WTC11 (cell line): ENCODE data around the gene KCNQ2. TPM values are rescaled to one million over a fixed set of nuclear protein-coding genes. Genes with fewer than 3 reads are reported as not detected.
A peak's percentile ranks its signal among the peaks of the same experiment; 100 is the strongest.

Experiments
- ATAC-seq: fragments of 200-7000 bp; cut with Tn5 transposase; 2 replicates; pipeline ENCODE4 v1.10.0; 2021; ENCODE audit warnings: mild to moderate bottlenecking, moderate library complexity
- CTCF ChIA-PET: fragments of 300-600 bp; sonication (Branson Sonifier 250); formaldehyde crosslinking; loops from one replicate; lab custom pipeline; 2021; ENCODE audit warnings: antibody characterized with exemption; lab: Charles Lee
- POLR2A ChIA-PET: fragments of 350-600 bp; sonication (Branson Sonifier 250); formaldehyde crosslinking; loops from one replicate; lab custom pipeline; 2021; ENCODE audit warnings: antibody characterized with exemption; lab: Charles Lee
- DNase-seq: peaks from one replicate; pipeline ENCODE4 v3.0.0; 2021; ENCODE audit warnings: low spot score
- H3K27ac Mint-ChIP-seq: 2 replicates; pipeline ENCODE4 v1.8.0; 2021; ENCODE audit warnings: mixed read lengths
- H3K27me3 Mint-ChIP-seq: 2 replicates; pipeline ENCODE4 v1.8.0; 2021; ENCODE audit warnings: low read depth, mild to moderate bottlenecking, moderate library complexity, mixed read lengths
- H3K36me3 Mint-ChIP-seq: 2 replicates; pipeline ENCODE4 v1.8.0; 2021; ENCODE audit warnings: mixed read lengths
- H3K4me1 Mint-ChIP-seq: 2 replicates; pipeline ENCODE4 v1.8.0; 2022; ENCODE audit warnings: mixed read lengths
- H3K4me3 Mint-ChIP-seq: 2 replicates; pipeline ENCODE4 v1.8.0; 2021; ENCODE audit warnings: mild to moderate bottlenecking, moderate library complexity, mixed read lengths
- H3K9me3 Mint-ChIP-seq: 2 replicates; pipeline ENCODE4 v1.8.0; 2021; ENCODE audit warnings: mixed read lengths
- AR ChIP-seq: fragments of 250-450 bp; sonication (Bioruptor Pico); IDR thresholded peaks from 2 replicates; pipeline ENCODE4 v1.9.0; 2021; ENCODE audit warnings: mild to moderate bottlenecking
- ATF2 ChIP-seq: sonication (generic); formaldehyde crosslinking; IDR thresholded peaks from 2 replicates; pipeline ENCODE4 v1.8.1; 2022; ENCODE audit warnings: low read depth, missing genetic modification reagents, borderline replicate concordance
- ATF3 ChIP-seq: sonication (generic); formaldehyde crosslinking; conservative IDR thresholded peaks from 2 replicates; pipeline ENCODE4 v1.8.1; 2022; ENCODE audit warnings: mild to moderate bottlenecking, missing genetic modification reagents
- CBFB ChIP-seq: sonication (generic); formaldehyde crosslinking; IDR thresholded peaks from 2 replicates; pipeline ENCODE4 v1.8.1; 2022; ENCODE audit warnings: mild to moderate bottlenecking, low read depth, missing genetic modification reagents
- FOXK1 ChIP-seq: sonication (generic); formaldehyde crosslinking; IDR thresholded peaks from 2 replicates; pipeline ENCODE4 v1.8.0; 2022; ENCODE audit warnings: mild to moderate bottlenecking, moderate library complexity, missing genetic modification reagents
- FOXP1 ChIP-seq: sonication (generic); formaldehyde crosslinking; IDR thresholded peaks from 2 replicates; pipeline ENCODE4 v1.8.0; 2022; ENCODE audit warnings: missing genetic modification reagents, mild to moderate bottlenecking, moderate library complexity, borderline replicate concordance
- GABPB1 ChIP-seq: sonication (generic); formaldehyde crosslinking; IDR thresholded peaks from 2 replicates; pipeline ENCODE4 v1.8.1; 2023; ENCODE audit warnings: mild to moderate bottlenecking, missing genetic modification reagents
- HMGXB4 ChIP-seq: sonication (generic); formaldehyde crosslinking; IDR thresholded peaks from 2 replicates; pipeline ENCODE4 v1.8.1; 2023; ENCODE audit warnings: mild to moderate bottlenecking, moderate library complexity, missing genetic modification reagents
- IRF2 ChIP-seq: sonication (generic); formaldehyde crosslinking; IDR thresholded peaks from 2 replicates; pipeline ENCODE4 v1.8.0; 2022; ENCODE audit warnings: low read depth, missing genetic modification reagents, borderline replicate concordance
- JUN ChIP-seq: sonication (generic); formaldehyde crosslinking; IDR thresholded peaks from 2 replicates; pipeline ENCODE4 v1.8.0; 2023; ENCODE audit warnings: mild to moderate bottlenecking, missing genetic modification reagents
- KAT7 ChIP-seq: sonication (generic); formaldehyde crosslinking; IDR thresholded peaks from 2 replicates; pipeline ENCODE4 v1.8.1; 2023; ENCODE audit warnings: missing genetic modification reagents, mild to moderate bottlenecking, borderline replicate concordance
- MLX ChIP-seq: sonication (generic); formaldehyde crosslinking; IDR thresholded peaks from 2 replicates; pipeline ENCODE4 v1.8.1; 2023; ENCODE audit warnings: mild to moderate bottlenecking, missing genetic modification reagents, moderate library complexity
- MYBL2 ChIP-seq: sonication (generic); formaldehyde crosslinking; IDR thresholded peaks from 2 replicates; pipeline ENCODE4 v1.8.1; 2023; ENCODE audit warnings: mild to moderate bottlenecking, moderate library complexity, missing genetic modification reagents
- NFATC4 ChIP-seq: fragments of 250-450 bp; sonication (Bioruptor Pico); IDR thresholded peaks from 2 replicates; pipeline ENCODE4 v1.9.0; 2021; ENCODE audit warnings: mild to moderate bottlenecking
- NR1H2 ChIP-seq: sonication (generic); formaldehyde crosslinking; IDR thresholded peaks from 2 replicates; pipeline ENCODE4 v1.9.0; 2021; ENCODE audit warnings: mild to moderate bottlenecking, moderate library complexity, missing genetic modification reagents
- SMAD4 ChIP-seq: sonication (generic); formaldehyde crosslinking; IDR thresholded peaks from 2 replicates; pipeline ENCODE4 v1.8.0; 2022; ENCODE audit warnings: mild to moderate bottlenecking, missing genetic modification reagents
- TCF7 ChIP-seq: sonication (generic); formaldehyde crosslinking; IDR thresholded peaks from 2 replicates; pipeline ENCODE4 v1.8.0; 2022; ENCODE audit warnings: mild to moderate bottlenecking, low read depth, missing genetic modification reagents, moderate library complexity
- TEAD1 ChIP-seq: sonication (generic); formaldehyde crosslinking; IDR thresholded peaks from 2 replicates; pipeline ENCODE4 v1.8.0; 2022; ENCODE audit warnings: mild to moderate bottlenecking, missing genetic modification reagents
- TEAD4 ChIP-seq: sonication (generic); formaldehyde crosslinking; IDR thresholded peaks from 2 replicates; pipeline ENCODE4 v1.8.0; 2022; ENCODE audit warnings: mild to moderate bottlenecking, missing genetic modification reagents
- USF1 ChIP-seq: sonication (generic); formaldehyde crosslinking; IDR thresholded peaks from 2 replicates; pipeline ENCODE4 v1.8.0; 2022; ENCODE audit warnings: mild to moderate bottlenecking, missing genetic modification reagents
- ZMAT4 ChIP-seq: fragments of 250-450 bp; sonication (Bioruptor Pico); IDR thresholded peaks from 2 replicates; pipeline ENCODE4 v1.9.0; 2021; ENCODE audit warnings: mild to moderate bottlenecking
- ZNF138 ChIP-seq: sonication (generic); formaldehyde crosslinking; conservative IDR thresholded peaks from 2 replicates; pipeline ENCODE4 v1.8.1; 2022; ENCODE audit warnings: mild to moderate bottlenecking, moderate library complexity, missing genetic modification reagents
- ZNF219 ChIP-seq: sonication (generic); formaldehyde crosslinking; IDR thresholded peaks from 2 replicates; pipeline ENCODE4 v1.8.0; 2023; ENCODE audit warnings: missing genetic modification reagents, mild to moderate bottlenecking, borderline replicate concordance
- total RNA-seq: library from RNA; stranded (reverse); gene quantifications from 3 replicates; pipeline ENCODE4 v1.2.3, GENCODE V29; 2021

Gene KCNQ2
- total RNA-seq, 1 experiment from 2014 or later = 99.8 TPM

GRCh38 chr20:63452341-63452740, 20.1 kb downstream of the KCNQ2 start:
- TF ChIP-seq HMGXB4 (CRISPR knock-in tag) = no peak
- no peak for TF ChIP-seq USF1 (CRISPR knock-in tag)
- no peak for TF ChIP-seq FOXP1
- no peak for TF ChIP-seq NFATC4 (CRISPR knock-in tag)
- no peak for TF ChIP-seq ZNF138 (CRISPR knock-in tag)
- TF ChIP-seq JUN (CRISPR knock-in tag) = no peak
- no peak for TF ChIP-seq ZNF219 (CRISPR knock-in tag)
- Mint-ChIP-seq H3K4me1 (peaks cover 43% of the 10 kb centered on the region), H3K36me3 (peaks cover 3% of the 10 kb centered on the region; the same call in 1 of the 2 replicates), H3K27me3 (no peaks in the 10 kb centered on the region), H3K9me3 (no peaks in the 10 kb centered on the region), H3K27ac (peak overlapping the region; percentile 91), H3K4me3 (no peak overlapping the region)
- ATAC-seq (no peak), DNase-seq (no peak)
- POLR2A ChIA-PET = interaction anchor here (0.7 kb wide), 1 partner anchor 13 kb away, joined by 3 read pairs; no protein-coding TSS in a partner anchor
- CTCF ChIA-PET = interaction anchor here (0.6 to 2.1 kb wide), 5 partner anchors 9 to 70 kb away, joined by 3 to 9 read pairs (median 3); no protein-coding TSS in a partner anchor

GRCh38 chr20:63451821-63452220, 20.6 kb downstream of the KCNQ2 start:
- ChIA-PET CTCF (interaction anchor here (1.5 to 2.1 kb wide), 2 partner anchors 26 to 70 kb away, joined by 5 to 9 read pairs; no protein-coding TSS in a partner anchor), POLR2A (no interaction called here)
- H3K27me3 Mint-ChIP-seq = no peaks in the 10 kb centered on the region
- TF ChIP-seq TEAD1 (CRISPR knock-in tag) = no peak
- TF ChIP-seq AR (CRISPR knock-in tag) = no peak
- TF ChIP-seq TCF7 = no peak
- TF ChIP-seq, all 79 proteins: peak for 0
- Mint-ChIP-seq H3K4me3 (no peak overlapping the region), H3K27ac (peak overlapping the region; percentile 91), H3K9me3 (no peaks in the 10 kb centered on the region), H3K36me3 (peaks cover 3% of the 10 kb centered on the region; the same call in 1 of the 2 replicates), H3K4me1 (peaks cover 48% of the 10 kb centered on the region)
- ATAC-seq (no peak), DNase-seq (no peak)

- Mint-ChIP-seq H3K4me1 (peaks cover 39% of the 10 kb centered on the region), H3K9me3 (no peaks in the 10 kb centered on the region), H3K27ac (no peak overlapping the region), H3K27me3 (no peaks in the 10 kb centered on the region), H3K4me3 (no peak overlapping the region), H3K36me3 (peaks cover 3% of the 10 kb centered on the region; the same call in 1 of the 2 replicates)
- CTCF ChIA-PET = interaction anchor here (0.9 to 1.8 kb wide), 2 partner anchors 73 to 88 kb away, joined by 3 to 5 read pairs; partner anchors contain the start of gene PTK6
- ATAC-seq (no peak), DNase-seq (no peak)
- POLR2A ChIA-PET = interaction anchor here (1.0 kb wide), 1 partner anchor 69 kb away, joined by 3 read pairs; no protein-coding TSS in a partner anchor
- TF ChIP-seq CBFB (CRISPR knock-in tag) (no peak), ZMAT4 (CRISPR knock-in tag) (no peak), MLX (CRISPR knock-in tag) (no peak), NR1H2 (CRISPR knock-in tag) (no peak), ATF2 (no peak), MYBL2 (CRISPR knock-in tag) (no peak), KAT7 (no peak), GABPB1 (CRISPR knock-in tag) (no peak), TEAD4 (CRISPR knock-in tag) (no peak), SMAD4 (CRISPR knock-in tag) (no peak), FOXK1 (no peak), ATF3 (CRISPR knock-in tag) (no peak), IRF2 (CRISPR knock-in tag) (no peak), ZNF138 (CRISPR knock-in tag) (no peak)
Observed at GRCh38 chr20:63449796-63450730, 22.4 kb downstream of the KCNQ2 start.
